ENCODE results near the gene GTF2H4. TPM values are rescaled to one million over a fixed set of nuclear protein-coding genes. Genes with fewer than 3 reads are reported as not detected.
A peak's percentile ranks its signal among the peaks of the same experiment; 100 is the strongest.

GTF2H4 gene
- total and polyA plus RNA-seq, 2 of the 8 experiments (the other 6 are each of a cell fraction or from before 2014, with no cell fraction given): 42.3 to 53.4 TPM

DNA sequence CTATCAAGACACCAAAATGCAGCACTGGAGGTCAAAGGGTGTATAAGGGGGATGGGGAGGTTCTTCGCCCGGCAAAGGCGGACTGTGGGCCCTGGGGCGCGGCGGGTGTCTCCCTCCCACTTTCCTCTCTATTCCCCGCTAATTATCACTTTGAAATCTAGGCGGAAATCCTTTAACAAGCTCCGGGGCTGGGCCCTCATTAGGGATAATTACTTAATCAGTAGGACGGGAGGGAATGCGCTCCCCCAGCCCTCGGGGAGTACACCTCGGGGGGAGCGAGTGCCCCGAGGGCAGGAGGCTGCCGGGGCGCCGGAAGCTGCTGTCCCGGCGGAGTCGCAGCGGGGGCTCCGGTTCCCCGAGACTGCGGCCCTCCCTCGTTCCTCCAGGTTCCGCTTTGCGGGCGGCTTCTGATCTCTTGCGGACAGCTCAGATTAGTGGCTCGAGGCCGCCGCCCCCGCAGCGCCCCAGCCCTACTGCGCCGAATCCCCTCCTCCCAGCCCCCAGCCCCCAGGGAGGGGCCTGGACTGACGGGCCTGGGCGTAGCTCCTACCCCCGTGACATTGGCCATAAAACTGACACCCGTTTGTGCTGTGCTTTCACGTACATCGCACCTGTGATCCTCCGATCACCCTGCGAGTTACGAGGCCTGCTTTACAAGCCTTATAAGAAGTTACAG is 47.5 kb downstream of the GTF2H4 start:
- Histone ChIP-seq H3K27ac (ENCODE audit: low read depth, low read length) (no peak overlapping the region), H3K4me2 (ENCODE audit: insufficient read depth in 1 of 2, low read depth in 2 of 2, low read length in 2 of 2) (peak overlapping the region; percentile 66 to 81), H2BK15ac (ENCODE audit: low read length) (peak overlapping the region; percentile 97; the same call in 1 of the 2 replicates), H3K9ac (replicated peaks in 1 of 4; ENCODE audit: extremely low read depth in 1 of 4, low read depth in 3 of 4, low read length in 3 of 4) (peak overlapping the region in 1 of 4 experiments; percentile 8; a peak in 1 of 7 replicates), H3K36me3 (ENCODE audit: control insufficient read depth in 2 of 4, insufficient read depth in 4 of 4, low read length in 3 of 4) (no peaks in the 10 kb centered on the region), H3K9me3 (ENCODE audit: insufficient read depth in 2 of 2, low read depth in 1 of 2, low read length in 1 of 2) (no peaks in the 10 kb centered on the region), H3K79me2 (ENCODE audit: control insufficient read depth in 1 of 2, insufficient read depth in 2 of 2, low read length in 2 of 2) (no peaks in the 10 kb centered on the region), H3K79me1 (ENCODE audit: low read depth, low read length) (no peaks in the 10 kb centered on the region), H3K4me3 (ENCODE audit: extremely low read depth in 1 of 4, insufficient read depth in 2 of 4, low read depth in 3 of 4, low read length in 4 of 4) (peak overlapping the region; percentile 47 to 64 (median 54)), H2BK120ac (replicated peaks; ENCODE audit: low read depth, low read length) (peak overlapping the region; percentile 66), H2BK20ac (ENCODE audit: low read length) (no peak overlapping the region), H3K27me3 (replicated peaks in 1 of 4; ENCODE audit: control insufficient read depth in 3 of 4, extremely low read depth in 1 of 4, insufficient read depth in 3 of 4, low read length in 3 of 4) (peaks cover 0 to 13% (median 10%) of the 10 kb centered on the region in 4 experiments; a peak in 5 of 7 replicates), H3K14ac (ENCODE audit: insufficient read length) (no peak overlapping the region), H3K4me1 (replicated peaks in 1 of 4; ENCODE audit: control insufficient read depth in 3 of 4, insufficient read depth in 4 of 4, low read length in 3 of 4) (peaks cover 3 to 4% (median 4%) of the 10 kb centered on the region in 4 experiments; a peak in 4 of 7 replicates), H2AFZ (ENCODE audit: low read length) (peak overlapping the region; percentile 71; the same call in 1 of the 2 replicates), H4K91ac (replicated peaks; ENCODE audit: insufficient read length, low read length) (peak overlapping the region; percentile 70), H4K20me1 (replicated peaks in 1 of 2; ENCODE audit: control insufficient read depth in 1 of 2, insufficient read depth in 2 of 2, low read length in 2 of 2) (no peaks in the 10 kb centered on the region), H3K23ac (ENCODE audit: insufficient read length) (no peak overlapping the region), H2BK5ac (ENCODE audit: low read depth, low read length) (no peak overlapping the region; the same call in 1 of the 2 replicates), H4K5ac (ENCODE audit: insufficient read length, low read depth, low read length) (no peak overlapping the region), H3K4ac (replicated peaks; ENCODE audit: insufficient read length, low read depth, low read length) (no peak overlapping the region), H3K18ac (ENCODE audit: extremely low read depth, low read length) (peak overlapping the region; percentile 71; the same call in 1 of the 2 replicates), H2BK12ac (ENCODE audit: low read depth, low read length) (no peak overlapping the region), H3K23me2 (ENCODE audit: low read depth, low read length) (peaks cover 6% of the 10 kb centered on the region; the same call in 1 of the 2 replicates), H3K56ac (replicated peaks; ENCODE audit: insufficient read length, low read depth, low read length) (peak overlapping the region; percentile 6), H2AK5ac (ENCODE audit: low read depth, low read length) (no peak overlapping the region), H4K8ac (ENCODE audit: extremely low read depth, insufficient read depth, low read length) (peak overlapping the region; percentile 86; the same call in 1 of the 2 replicates)
- FAIRE-seq: no peak
- POLR2A ChIA-PET (ENCODE audit: partially characterized antibody): interaction anchor here (0.6 to 1.7 kb wide), 8 partner anchors 10 to 230 kb away, joined by 3 to 5 read pairs (median 4); partner anchors contain the start of genes GTF2H4 and MUCL3
- CTCF ChIA-PET (ENCODE audit: partially characterized antibody): interaction anchor here (0.8 to 2.6 kb wide), 13 partner anchors 11 to 133 kb away, joined by 3 to 9 read pairs (median 3); partner anchors contain the start of genes MUC21 and VARS2
- peak; percentile 31 to 84 for DNase-seq (ENCODE audit: low read depth in 1 of 2, low spot score in 2 of 2)
- 8% methylated on average over 45 of the region's 46 CpGs; no CpG with 5 or more reads in 1 of the 2 experiments for WGBS, 2 experiments (ENCODE audit: extremely low coverage in 1 of 2, insufficient coverage in 1 of 2, insufficient read length in 1 of 2, insufficient replicate concordance in 2 of 2, low coverage in 1 of 2, low lambda C conversion rate in 2 of 2, missing lambda C conversion rate in 1 of 2)
- TF ChIP-seq, protein P1, sequence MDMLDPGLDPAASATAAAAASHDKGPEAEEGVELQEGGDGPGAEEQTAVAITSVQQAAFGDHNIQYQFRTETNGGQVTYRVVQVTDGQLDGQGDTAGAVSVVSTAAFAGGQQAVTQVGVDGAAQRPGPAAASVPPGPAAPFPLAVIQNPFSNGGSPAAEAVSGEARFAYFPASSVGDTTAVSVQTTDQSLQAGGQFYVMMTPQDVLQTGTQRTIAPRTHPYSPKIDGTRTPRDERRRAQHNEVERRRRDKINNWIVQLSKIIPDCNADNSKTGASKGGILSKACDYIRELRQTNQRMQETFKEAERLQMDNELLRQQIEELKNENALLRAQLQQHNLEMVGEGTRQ (IDR thresholded peaks at IDR 0.05; ENCODE audit: low read length): no peak
- TF ChIP-seq MAFK (IDR thresholded peaks at IDR 0.05; ENCODE audit: low read depth, low read length) (no peak), MAX (IDR thresholded peaks at IDR 0.05) (no peak), TCF12 (IDR thresholded peaks at IDR 0.05; ENCODE audit: low read depth, low read length) (no peak), BRCA1 (IDR thresholded peaks at IDR 0.05; ENCODE audit: low read depth, low read length) (no peak), SIN3A (conservative IDR thresholded peaks at IDR 0.05 in 1 of 2, IDR thresholded peaks at IDR 0.05 in 1 of 2; ENCODE audit: low read depth in 1 of 2, low read length in 2 of 2) (no peak), SP4 (IDR thresholded peaks at IDR 0.05; ENCODE audit: low read length) (no peak), CBX5 (IDR thresholded peaks at IDR 0.05; ENCODE audit: low read depth, low read length) (no peak)
- TF ChIP-seq, protein P2, sequence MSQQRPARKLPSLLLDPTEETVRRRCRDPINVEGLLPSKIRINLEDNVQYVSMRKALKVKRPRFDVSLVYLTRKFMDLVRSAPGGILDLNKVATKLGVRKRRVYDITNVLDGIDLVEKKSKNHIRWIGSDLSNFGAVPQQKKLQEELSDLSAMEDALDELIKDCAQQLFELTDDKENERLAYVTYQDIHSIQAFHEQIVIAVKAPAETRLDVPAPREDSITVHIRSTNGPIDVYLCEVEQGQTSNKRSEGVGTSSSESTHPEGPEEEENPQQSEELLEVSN (IDR thresholded peaks at IDR 0.05): peak; percentile 52

All from H1 (cell line).